Cardiac muscle cell (in vitro differentiated cells and primary cell): ENCODE results near the gene ABR. TPM values are rescaled to one million over a fixed set of nuclear protein-coding genes. Genes with fewer than 3 reads are reported as not detected.
A peak's percentile ranks its signal among the peaks of the same experiment; 100 is the strongest.
"Not testable (repeated sequence)": the region's sequence is repeated elsewhere in the genome, so short reads cannot be mapped to it uniquely, and the experiment has no call there.

Experiments
- DNase-seq, 2 donors: peaks; one replicate each; pipeline versions ENCODE4 v3.0.0 to v3.0.0-alpha.2; 2010 to 2017; ENCODE audit warnings: low read depth in 1 of 2, low spot score in 1 of 2
- H3K27ac ChIP-seq: fragments of 200-600 bp; sonication (generic); 2 replicates; pipeline ENCODE4 v1.5.1; 2016
- H3K27me3 ChIP-seq: fragments of 200-600 bp; sonication (generic); 2 replicates; pipeline ENCODE4 v1.6.0; 2016; ENCODE audit warnings: control low read depth
- H3K36me3 ChIP-seq: fragments of 200-600 bp; sonication (generic); 2 replicates; pipeline ENCODE4 v1.5.1; 2016; ENCODE audit warnings: control low read depth
- H3K4me1 ChIP-seq: fragments of 200-600 bp; sonication (generic); 2 replicates; pipeline ENCODE4 v1.8.1; 2017; ENCODE audit warnings: low read depth, mild to moderate bottlenecking, mixed run types
- H3K4me3 ChIP-seq: fragments of 200-600 bp; sonication (generic); 2 replicates; pipeline ENCODE4 v1.5.1; 2016; ENCODE audit warnings: mild to moderate bottlenecking
- H3K9me3 ChIP-seq: fragments of 200-600 bp; sonication (generic); 2 replicates; pipeline ENCODE4 v1.5.1; 2017; ENCODE audit warnings: low read depth, mild to moderate bottlenecking, control low read depth
- CTCF ChIP-seq: IDR thresholded peaks from 2 replicates; pipeline ENCODE4 v1.5.1; 2012; ENCODE audit warnings: low read depth, mild to moderate bottlenecking, low read length
- polyA plus RNA-seq: library from polyadenylated mRNA; unstranded; fragments of >200 nt; fragmentation: Nextera tagmentation; extraction: Ambion mirVana; gene quantifications from 2 replicates; pipeline ENCODE4 v1.2.1, GENCODE V29; 2016
- total RNA-seq: library from RNA; depleted of rRNA; stranded (reverse); fragments of >200 nt; gene quantifications from 2 replicates; pipeline ENCODE4 v1.2.3, GENCODE V29; 2016

Gene ABR
- total and polyA plus RNA-seq, 2 experiments from 2014 or later: 23.5 to 67.5 TPM

GRCh38 chr17:1100382-1100781, 79.4 kb downstream of the ABR start:
- no peaks in the 10 kb centered on the region for H3K9me3 ChIP-seq
- no peak for TF ChIP-seq CTCF
- DNase-seq: no peak
- H3K36me3 ChIP-seq: peaks cover 3% of the 10 kb centered on the region
- H3K4me1 ChIP-seq: peaks cover 29% of the 10 kb centered on the region
- no peak overlapping the region for H3K27ac ChIP-seq
- no peak overlapping the region for H3K4me3 ChIP-seq
- no peaks in the 10 kb centered on the region for H3K27me3 ChIP-seq

GRCh38 chr17:1099242-1099641, 80.5 kb downstream of the ABR start:
- DNase-seq: no peak
- peaks cover 5% of the 10 kb centered on the region for H3K36me3 ChIP-seq
- no peak overlapping the region for H3K4me3 ChIP-seq
- peaks cover 17% of the 10 kb centered on the region for H3K4me1 ChIP-seq
- H3K27ac ChIP-seq: no peak overlapping the region
- no peaks in the 10 kb centered on the region for H3K27me3 ChIP-seq
- no peak for TF ChIP-seq CTCF
- no peaks in the 10 kb centered on the region for H3K9me3 ChIP-seq

- not testable (repeated sequence) for H3K36me3 ChIP-seq, H3K4me3 ChIP-seq, H3K27me3 ChIP-seq, H3K9me3 ChIP-seq, H3K4me1 ChIP-seq, H3K27ac ChIP-seq
- DNase-seq: peak in 1 of 2 donors; percentile 93
These were observed 81.6 kb downstream of the ABR start for GRCh38 chr17:1097972-1098744.

- peaks cover 9% of the 10 kb centered on the region for H3K36me3 ChIP-seq
- DNase-seq: no peak
- no peaks in the 10 kb centered on the region for H3K9me3 ChIP-seq
- H3K27ac ChIP-seq: no peak overlapping the region
- H3K27me3 ChIP-seq: no peaks in the 10 kb centered on the region
- no peaks in the 10 kb centered on the region for H3K4me1 ChIP-seq
- no peak overlapping the region for H3K4me3 ChIP-seq
- no peak for TF ChIP-seq CTCF
These were observed 83.6 kb downstream of the ABR start for GRCh38 chr17:1096215-1096614.

- no peak for DNase-seq
- Histone ChIP-seq H3K27me3 (no peaks in the 10 kb centered on the region), H3K27ac (peak overlapping the region; percentile 34), H3K4me1 (no peaks in the 10 kb centered on the region), H3K36me3 (peaks cover 9% of the 10 kb centered on the region), H3K4me3 (no peak overlapping the region), H3K9me3 (no peaks in the 10 kb centered on the region)
- TF ChIP-seq CTCF: no peak
These were observed 84.0 kb downstream of the ABR start for GRCh38 chr17:1095853-1096173.

- Histone ChIP-seq H3K27me3 (no peaks in the 10 kb centered on the region), H3K4me3 (no peak overlapping the region), H3K9me3 (no peaks in the 10 kb centered on the region), H3K27ac (peak overlapping the region; percentile 34), H3K36me3 (peaks cover 9% of the 10 kb centered on the region), H3K4me1 (peaks cover 2% of the 10 kb centered on the region)
- no peak for TF ChIP-seq CTCF
- DNase-seq: no peak
These were observed 84.5 kb downstream of the ABR start for GRCh38 chr17:1095090-1095852.
